Loucy (cell line): ENCODE results near the gene TDRD5.
"Not testable (repeated sequence)": the region's sequence is repeated elsewhere in the genome, so short reads cannot be mapped to it uniquely, and the experiment has no call there.

Experiments
- EZH2phosphoT487 ChIP-seq: fragments of 200-600 bp; IDR thresholded peaks from 2 replicates; pipeline ENCODE4 v1.6.1; 2018; ENCODE audit warnings: antibody characterized with exemption, mild to moderate bottlenecking, moderate library complexity, borderline replicate concordance
- TF ChIP-seq, protein P1 (sequence below): fragments of 200-600 bp; sonication (generic); conservative IDR thresholded peaks from 2 replicates; pipeline ENCODE4 v1.5.1; 2014; ENCODE audit warnings: mild to moderate bottlenecking, antibody characterized with exemption, low read length

DNA sequence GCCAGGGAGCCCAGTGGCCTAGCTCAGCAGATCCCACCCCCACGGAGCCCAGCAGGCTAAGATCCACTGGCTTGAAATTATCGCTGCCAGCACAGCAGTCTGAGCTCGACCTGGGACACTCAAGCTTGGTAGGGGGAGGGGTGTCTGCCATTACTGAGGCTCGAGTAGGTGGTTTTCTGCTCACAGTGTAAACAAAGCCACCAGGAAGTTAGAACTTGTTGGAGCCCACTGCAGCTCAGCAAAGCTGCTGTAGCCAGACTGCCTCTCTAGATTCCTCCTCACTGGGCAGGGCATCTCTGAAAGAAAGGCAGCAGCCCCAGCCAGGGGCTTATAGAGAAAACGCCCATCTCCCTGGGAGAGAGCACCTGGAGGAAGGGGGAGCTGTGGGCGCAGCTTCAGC is 102.9 kb downstream of the TDRD5 start:
- TF ChIP-seq, protein P1, sequence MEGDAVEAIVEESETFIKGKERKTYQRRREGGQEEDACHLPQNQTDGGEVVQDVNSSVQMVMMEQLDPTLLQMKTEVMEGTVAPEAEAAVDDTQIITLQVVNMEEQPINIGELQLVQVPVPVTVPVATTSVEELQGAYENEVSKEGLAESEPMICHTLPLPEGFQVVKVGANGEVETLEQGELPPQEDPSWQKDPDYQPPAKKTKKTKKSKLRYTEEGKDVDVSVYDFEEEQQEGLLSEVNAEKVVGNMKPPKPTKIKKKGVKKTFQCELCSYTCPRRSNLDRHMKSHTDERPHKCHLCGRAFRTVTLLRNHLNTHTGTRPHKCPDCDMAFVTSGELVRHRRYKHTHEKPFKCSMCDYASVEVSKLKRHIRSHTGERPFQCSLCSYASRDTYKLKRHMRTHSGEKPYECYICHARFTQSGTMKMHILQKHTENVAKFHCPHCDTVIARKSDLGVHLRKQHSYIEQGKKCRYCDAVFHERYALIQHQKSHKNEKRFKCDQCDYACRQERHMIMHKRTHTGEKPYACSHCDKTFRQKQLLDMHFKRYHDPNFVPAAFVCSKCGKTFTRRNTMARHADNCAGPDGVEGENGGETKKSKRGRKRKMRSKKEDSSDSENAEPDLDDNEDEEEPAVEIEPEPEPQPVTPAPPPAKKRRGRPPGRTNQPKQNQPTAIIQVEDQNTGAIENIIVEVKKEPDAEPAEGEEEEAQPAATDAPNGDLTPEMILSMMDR, result not testable (repeated sequence)
- not testable (repeated sequence) for TF ChIP-seq EZH2phosphoT487
